IMR-90 (cell line): ENCODE results near the gene CLCA2. TPM values are rescaled to one million over a fixed set of nuclear protein-coding genes. Genes with fewer than 3 reads are reported as not detected.

Experiments used
- ATAC-seq: fragments of 200-7000 bp; cut with Tn5 transposase; 2 replicates; pipeline ENCODE4 v1.9.1; 2020; ENCODE audit warnings: low read depth, mild to moderate bottlenecking, moderate library complexity
- BruUV-seq: library from RNA; stranded (reverse); fragments of 400-500 nt; replicated peaks from 2 replicates; lab custom pipeline; 2021; lab: Mats Ljungman, UMichigan
- CTCF ChIA-PET: fragments of 300-600 bp; formaldehyde crosslinking; extraction: SDS; loops from one replicate; lab custom pipeline; 2021; ENCODE audit warnings: antibody characterized with exemption; lab: Yijun Ruan, JAX
- POLR2A ChIA-PET: fragments of 300-600 bp; sonication (Branson Sonifier 250); formaldehyde crosslinking; loops from one replicate; lab custom pipeline; 2022; ENCODE audit warnings: antibody characterized with exemption; ENCODE audit not compliant: unreplicated experiment; lab: Charles Lee
- DNase-seq: peaks from one replicate; pipeline ENCODE4 v3.0.0; 2013
- H2AFZ ChIP-seq: replicated peaks from 2 replicates; pipeline ENCODE3; 2013; ENCODE audit warnings: low read length, mild to moderate bottlenecking; ENCODE audit not compliant: poor library complexity
- H2AK5ac ChIP-seq: 2 replicates; pipeline ENCODE4 v1.6.1; 2013; ENCODE audit warnings: low read depth, low read length, inconsistent platforms
- H2AK9ac ChIP-seq: replicated peaks from 2 replicates; pipeline ENCODE3; 2013; ENCODE audit warnings: mild to moderate bottlenecking, low read depth, low read length, moderate library complexity; ENCODE audit not compliant: poor library complexity
- H2BK120ac ChIP-seq: 2 replicates; pipeline ENCODE4 v1.6.1; 2013; ENCODE audit warnings: low read depth, low read length, inconsistent platforms
- H2BK15ac ChIP-seq: 3 replicates; pipeline ENCODE4 v1.6.1; 2013; ENCODE audit warnings: low read depth, low read length, inconsistent platforms
- H2BK20ac ChIP-seq: 2 replicates; pipeline ENCODE4 v1.6.1; 2013; ENCODE audit warnings: low read depth, mild to moderate bottlenecking, inconsistent platforms, low read length, moderate library complexity
- H2BK5ac ChIP-seq: 2 replicates; pipeline ENCODE4 v1.6.1; 2013; ENCODE audit warnings: mild to moderate bottlenecking, low read depth, low read length, inconsistent platforms; ENCODE audit not compliant: poor library complexity, severe bottlenecking
- H3K14ac ChIP-seq: replicated peaks from 2 replicates; pipeline ENCODE4 v1.6.1; 2013; ENCODE audit warnings: low read depth, low read length, inconsistent platforms
- H3K18ac ChIP-seq: 2 replicates; pipeline ENCODE4 v1.6.1; 2013; ENCODE audit warnings: low read depth, low read length, control low read depth
- H3K23ac ChIP-seq: 2 replicates; pipeline ENCODE4 v1.6.1; 2013; ENCODE audit warnings: low read depth, low read length, inconsistent platforms
- H3K27ac ChIP-seq: 2 replicates; pipeline ENCODE4 v1.5.1; 2013; ENCODE audit warnings: mild to moderate bottlenecking, control low read depth, low read length; ENCODE audit not compliant: insufficient read depth
- H3K27me3 ChIP-seq: 2 replicates; pipeline ENCODE4 v1.6.1; 2013; ENCODE audit warnings: low read length; ENCODE audit not compliant: control insufficient read depth, insufficient read depth
- H3K36me3 ChIP-seq: 2 replicates; pipeline ENCODE4 v1.6.1; 2013; ENCODE audit warnings: low read length, mixed read lengths; ENCODE audit not compliant: control insufficient read depth, insufficient read depth
- H3K4ac ChIP-seq: 2 replicates; pipeline ENCODE4 v1.6.1; 2013; ENCODE audit warnings: low read depth, low read length, inconsistent platforms
- H3K4me1 ChIP-seq: 2 replicates; pipeline ENCODE4 v1.6.1; 2013; ENCODE audit warnings: low read length, mixed read lengths; ENCODE audit not compliant: control insufficient read depth, insufficient read depth
- H3K4me2 ChIP-seq: 2 replicates; pipeline ENCODE4 v1.6.1; 2013; ENCODE audit warnings: low read depth, mild to moderate bottlenecking, control low read depth, low read length, moderate library complexity
- H3K4me3 ChIP-seq: 2 replicates; pipeline ENCODE4 v1.5.1; 2013; ENCODE audit warnings: low read depth, mild to moderate bottlenecking, control low read depth, low read length, moderate library complexity; ENCODE audit not compliant: insufficient read depth
- H3K56ac ChIP-seq: 2 replicates; pipeline ENCODE4 v1.6.1; 2013; ENCODE audit warnings: low read length, inconsistent platforms; ENCODE audit not compliant: insufficient read depth; ENCODE audit errors: extremely low read depth
- H3K79me1 ChIP-seq, 2 experiments: 2 replicates each; pipeline ENCODE4 v1.6.1; 2013; ENCODE audit warnings: low read length in 2 of 2, inconsistent platforms in 1 of 2, low read depth in 1 of 2
- H3K9ac ChIP-seq: 2 replicates; pipeline ENCODE4 v1.6.1; 2013; ENCODE audit warnings: low read depth, low read length, control low read depth
- H3K9me1 ChIP-seq: 2 replicates; pipeline ENCODE4 v1.6.1; 2013; ENCODE audit warnings: low read length, inconsistent platforms; ENCODE audit not compliant: insufficient read depth
- H3K9me3 ChIP-seq: 2 replicates; pipeline ENCODE4 v1.6.1; 2013; ENCODE audit warnings: low read length; ENCODE audit not compliant: control insufficient read depth, insufficient read depth
- H4K20me1 ChIP-seq: 2 replicates; pipeline ENCODE4 v1.6.1; 2013; ENCODE audit warnings: low read length, inconsistent platforms; ENCODE audit not compliant: insufficient read depth
- H4K5ac ChIP-seq: 2 replicates; pipeline ENCODE4 v1.6.1; 2013; ENCODE audit warnings: mild to moderate bottlenecking, low read depth, low read length, control low read depth
- H4K8ac ChIP-seq, 2 experiments: 2 replicates each; pipeline ENCODE4 v1.6.1; 2013; ENCODE audit warnings: low read depth in 2 of 2, low read length in 2 of 2, control low read depth in 1 of 2, inconsistent platforms in 1 of 2
- H4K91ac ChIP-seq: 2 replicates; pipeline ENCODE4 v1.6.1; 2013; ENCODE audit warnings: low read depth, low read length, inconsistent platforms; ENCODE audit not compliant: insufficient read depth
- BHLHE40 ChIP-seq: fragments of 150-350 bp; IDR thresholded peaks from 2 replicates; pipeline ENCODE4 v1.6.1; 2016; ENCODE audit warnings: mild to moderate bottlenecking, low read depth, low read length
- CEBPB ChIP-seq: IDR thresholded peaks from 2 replicates; pipeline ENCODE4 v1.6.1; 2012; ENCODE audit warnings: low read depth, low read length, improper control_type of control experiment
- ELK1 ChIP-seq: fragments of 150-350 bp; IDR thresholded peaks from 2 replicates; pipeline ENCODE4 v1.6.1; 2016; ENCODE audit warnings: low read depth, mild to moderate bottlenecking, low read length, moderate library complexity, borderline replicate concordance
- FOS ChIP-seq: fragments of 150-350 bp; IDR thresholded peaks from 2 replicates; pipeline ENCODE4 v1.6.1; 2016; ENCODE audit warnings: low read depth, low read length
- MAFK ChIP-seq: IDR thresholded peaks from 2 replicates; pipeline ENCODE4 v1.6.1; 2012; ENCODE audit warnings: low read depth, low read length, improper control_type of control experiment
- MAZ ChIP-seq: IDR thresholded peaks from 2 replicates; pipeline ENCODE4 v1.6.1; 2012; ENCODE audit warnings: low read depth, mild to moderate bottlenecking, low read length, improper control_type of control experiment, moderate library complexity, borderline replicate concordance
- NFE2L2 ChIP-seq: fragments of 150-350 bp; IDR thresholded peaks from 2 replicates; pipeline ENCODE4 v1.6.1; 2016; ENCODE audit warnings: low read depth, mild to moderate bottlenecking, low read length
- POLR2A ChIP-seq: IDR thresholded peaks from 2 replicates; pipeline ENCODE4 v1.6.1; 2012; ENCODE audit warnings: mild to moderate bottlenecking, low read depth, low read length
- RCOR1 ChIP-seq: IDR thresholded peaks from 2 replicates; pipeline ENCODE4 v1.6.1; 2012; ENCODE audit warnings: mild to moderate bottlenecking, low read length, improper control_type of control experiment; ENCODE audit not compliant: insufficient replicate concordance
- SMC3 ChIP-seq: fragments of 150-350 bp; IDR thresholded peaks from 2 replicates; pipeline ENCODE4 v1.6.1; 2016; ENCODE audit warnings: low read depth, mild to moderate bottlenecking, antibody characterized with exemption, low read length, moderate library complexity
- USF2 ChIP-seq: fragments of 150-350 bp; IDR thresholded peaks from 2 replicates; pipeline ENCODE4 v1.6.1; 2017; ENCODE audit warnings: mild to moderate bottlenecking, antibody characterized with exemption, low read length, low read depth
- WGBS, 2 experiments: methylation state at CpG; one replicate each; pipeline versions ENCODE4 v1.1.5 to v1.1.7; 2013; ENCODE audit warnings: missing lambda C conversion rate in 2 of 2; ENCODE audit not compliant: insufficient read length in 1 of 2; ENCODE audit errors: extremely low coverage in 2 of 2; 5-methylcytosine and 5-hydroxymethylcytosine counted together
- dilution Hi-C: fragments of 300-500 bp; cut with HindIII; formaldehyde crosslinking; loops from one replicate; pipeline ENCODE4 v1.14.3; 2018; ENCODE audit warnings: low sequenced_read_pairs; ENCODE audit not compliant: unreplicated experiment
- in situ Hi-C: fragments of 300-500 bp; cut with MboI; formaldehyde crosslinking; loops from 3 replicates; pipeline ENCODE4 v1.14.3; 2019; ENCODE audit warnings: low sequenced_read_pairs, inconsistent platforms, mixed read lengths
- intact Hi-C: fragments of 100-400 bp; cut with micrococcal nuclease; formaldehyde crosslinking; loops from 2 replicates; pipeline ENCODE4 v1.10.0; 2022
- polyA plus RNA-seq, 3 experiments: library from polyadenylated mRNA; depleted of rRNA; stranded (reverse); fragments of >200 nt; gene quantifications; 2 replicates each; pipeline ENCODE4 v1.2.3, GENCODE V29; 2012; ENCODE audit warnings: low replicate concordance in 1 of 3
- total RNA-seq: library from RNA; depleted of rRNA; stranded (reverse); fragments of >200 nt; gene quantifications from 2 replicates; pipeline ENCODE4 v1.2.3, GENCODE V29; 2012

Gene CLCA2
- total and polyA plus RNA-seq, 2 of the 4 experiments (the other 2 are of a cell fraction) = 0.09 to 0.18 TPM

GRCh38 chr1:86460998-86461397, 37.0 kb downstream of the CLCA2 start:
- H3K4me1 ChIP-seq = no peaks in the 10 kb centered on the region
- BruUV-seq = no TSS peak
- TF ChIP-seq ELK1 (no peak), FOS (no peak), USF2 (no peak), CEBPB (no peak), MAFK (no peak), BHLHE40 (no peak), MAZ (no peak), POLR2A (no peak), NFE2L2 (no peak), RCOR1 (no peak), SMC3 (no peak)
- DNase-seq (no peak), ATAC-seq (no peak)
- no CpG with 5 or more reads among the region's 1 CpG for WGBS, 2 experiments
- H3K36me3 ChIP-seq = no peaks in the 10 kb centered on the region
- H3K9me3 ChIP-seq = no peaks in the 10 kb centered on the region
- H3K4ac ChIP-seq = no peak overlapping the region
- ChIA-PET CTCF (no interaction called here), POLR2A (no interaction called here)
- H2AK9ac ChIP-seq = no peak overlapping the region
- no peak overlapping the region for H2AFZ ChIP-seq
- H2AK5ac ChIP-seq = no peak overlapping the region
- no peaks in the 10 kb centered on the region for H3K79me1 ChIP-seq
- H3K27me3 ChIP-seq = peaks cover 4% of the 10 kb centered on the region
- H4K91ac ChIP-seq = no peak overlapping the region
- no peak overlapping the region for H2BK120ac ChIP-seq
- intact Hi-C loops = no loop called here
- H3K56ac ChIP-seq = no peak overlapping the region
- H2BK15ac ChIP-seq = no peak overlapping the region
- no peaks in the 10 kb centered on the region for H3K9me1 ChIP-seq
- no peak overlapping the region for H3K14ac ChIP-seq
- in situ Hi-C loops = no loop called here
- dilution Hi-C loops = no loop called here
- no peak overlapping the region for H4K5ac ChIP-seq
- no peaks in the 10 kb centered on the region for H4K20me1 ChIP-seq
- no peak overlapping the region for H2BK20ac ChIP-seq
- no peak overlapping the region for H4K8ac ChIP-seq
- no peak overlapping the region for H3K18ac ChIP-seq
- no peak overlapping the region for H3K9ac ChIP-seq
- H3K4me3 ChIP-seq = no peak overlapping the region
- H3K23ac ChIP-seq = no peak overlapping the region
- H2BK5ac ChIP-seq = no peak overlapping the region
- H3K27ac ChIP-seq = no peak overlapping the region
- no peak overlapping the region for H3K4me2 ChIP-seq
